T47D (cell line): ENCODE measurements around the gene UCHL1.
"Not testable (repeated sequence)": the region's sequence is repeated elsewhere in the genome, so short reads cannot be mapped to it uniquely, and the experiment has no call there.

ENCODE experiments used
- DNase-seq, 2 experiments: peaks; one replicate each; pipeline versions ENCODE4 v3.0.0 to v3.0.0-alpha.2; 2011 to 2012; ENCODE audit warnings: low read depth in 1 of 2, low spot score in 1 of 2
- JUND ChIP-seq: IDR thresholded peaks from 2 replicates; pipeline ENCODE4 v1.6.1; 2012; ENCODE audit warnings: low read depth
- in situ Hi-C: cut with HindIII; loops from 2 replicates; pipeline ENCODE4 v1.10.0; 2016; ENCODE audit warnings: low sequenced_read_pairs, low pct_unique_long_range_greater_than_20kb

The UCHL1 gene

GRCh38 chr4:41305476-41305875, 48.7 kb downstream of the UCHL1 start:
- DNase-seq: no peak
- in situ Hi-C loops: no loop called here
- TF ChIP-seq JUND: no peak

GRCh38 chr4:41307638-41308037, 50.9 kb downstream of the UCHL1 start:
- DNase-seq: peak in 1 of 2 experiments; percentile 27
- in situ Hi-C loops: no loop called here
- TF ChIP-seq JUND: no peak

- in situ Hi-C loops: no loop called here
- DNase-seq: no peak
- TF ChIP-seq JUND: no peak
These were observed 51.7 kb downstream of the UCHL1 start for GRCh38 chr4:41308398-41308797.

- DNase-seq: not testable (repeated sequence)
These were observed 58.7 kb downstream of the UCHL1 start for GRCh38 chr4:41315426-41315825.

GRCh38 chr4:41315862-41316261, 59.1 kb downstream of the UCHL1 start:
- TF ChIP-seq JUND: no peak
- in situ Hi-C loops: no loop called here

More at GRCh38 chr4:41315426-41315825, 58.7 kb downstream of the UCHL1 start:
- in situ Hi-C loops: not testable (repeated sequence)

More at GRCh38 chr4:41315862-41316261, 59.1 kb downstream of the UCHL1 start:
- DNase-seq: no peak
